Stomach (tissue), 19 donors: Measurements from ENCODE around the gene DNAAF8. TPM values are rescaled to one million over a fixed set of nuclear protein-coding genes. Genes with fewer than 3 reads are reported as not detected.
A peak's percentile ranks its signal among the peaks of the same experiment; 100 is the strongest.

ENCODE experiments used
- DNase-seq, 2 donors: peaks; one replicate each; pipeline versions ENCODE4 v3.0.0 to v3.0.0-alpha.2; 2013 to 2019
- H3K27ac ChIP-seq, 5 donors: fragments of 200-600 bp in 4 of 5; sonication (generic) in 4 of 5; one replicate each; pipeline ENCODE4 v1.5.1; 2013 to 2019; ENCODE audit warnings: mild to moderate bottlenecking in 1 of 5, moderate library complexity in 1 of 5
- H3K27me3 ChIP-seq, 3 donors: fragments of 200-600 bp; sonication (generic); one replicate each; pipeline ENCODE4 v1.5.1; 2017 to 2019; ENCODE audit warnings: mixed run types in 1 of 3
- H3K36me3 ChIP-seq, 4 donors: fragments of 200-600 bp; sonication (generic); 1 replicate in 3 of 4; 2 replicates in 1 of 4; pipeline ENCODE4 v1.5.1; 2016 to 2019
- H3K4me1 ChIP-seq, 4 donors: fragments of 200-600 bp; sonication (generic); one replicate each; pipeline ENCODE4 v1.5.1; 2016 to 2019
- H3K4me3 ChIP-seq, 4 donors: fragments of 200-600 bp; sonication (generic) in 3 of 4; one replicate each; pipeline ENCODE4 v1.5.1; 2016 to 2019; ENCODE audit warnings: mild to moderate bottlenecking in 1 of 4
- H3K9me3 ChIP-seq, 4 donors: fragments of 200-600 bp; sonication (generic); one replicate each; pipeline ENCODE4 v1.5.1; 2016 to 2019
- EP300 ChIP-seq: sonication (generic); formaldehyde crosslinking; IDR thresholded peaks from one replicate; pipeline ENCODE4 v1.6.1; 2017; ENCODE audit warnings: antibody characterized with exemption
- POLR2A ChIP-seq, 4 donors: fragments of 450-650 bp; IDR thresholded peaks; one replicate each; pipeline ENCODE4 v1.6.1; 2016; ENCODE audit warnings: antibody characterized with exemption in 4 of 4, control low read depth in 2 of 4, mild to moderate bottlenecking in 1 of 4, moderate library complexity in 1 of 4
- POLR2AphosphoS5 ChIP-seq, 3 donors: sonication (generic); formaldehyde crosslinking; IDR thresholded peaks; one replicate each; pipeline ENCODE4 v1.6.1; 2016; ENCODE audit warnings: antibody characterized with exemption in 3 of 3
- WGBS, 5 donors: extraction: QIAGEN DNeasy Blood & Tissue Kit in 3 of 5; methylation state at CpG; one replicate each; pipeline versions ENCODE4 v1.1.5 to v1.1.7; 2013 to 2018; 5-methylcytosine and 5-hydroxymethylcytosine counted together
- intact Hi-C: fragments of 100-400 bp; cut with DNase I; formaldehyde crosslinking; loops from one replicate; pipeline ENCODE4 v1.15.1; 2023; ENCODE audit warnings: low total_unique reads
- long read RNA-seq, 10 donors: transcript quantifications; one replicate each; lab custom pipeline, GENCODE V29; 2026
- polyA plus RNA-seq, 3 donors: library from polyadenylated mRNA; stranded (reverse); fragments of 200-250 nt; gene quantifications; one replicate each; pipeline ENCODE4 v1.2.3, GENCODE V29; 2013
- total RNA-seq, 5 donors: library from RNA; depleted of rRNA; stranded (reverse); fragments of >200 nt; gene quantifications; one replicate each; pipeline versions ENCODE4 v1.1.0 to v1.2.3, GENCODE V29; 2014 to 2016
- TF ChIP-seq, protein P1 (sequence below), 7 experiments: fragments of 450-650 bp in 4 of 7; fragments of 200-600 bp in 3 of 7; sonication (generic) in 3 of 7; IDR thresholded peaks; one replicate each; pipeline ENCODE4 v1.5.1; 2016 to 2019; ENCODE audit warnings: antibody characterized with exemption in 7 of 7, control low read depth in 2 of 7, mild to moderate bottlenecking in 1 of 7
- donor health status: healthy with polysubstance abuse.
- donor health status: Bipolar disorder and iron deficiency.
- donor health status: healthy.

DNAAF8 gene
- 1 to 10 TPM in 1 of 5 donors, not detected in 4; 1.8 TPM for total RNA-seq
- polyA plus RNA-seq, result 1 to 10 TPM in 1 of 3 donors, under 1 TPM in 1, not detected in 1; 0.68 to 1.2 TPM
- long read RNA-seq, donor 1, result 0 reads
- long read RNA-seq, donor 2, result 0 reads
- long read RNA-seq, donor 3, result 0 reads
- long read RNA-seq, donor 4, result 0 reads
- long read RNA-seq, donor 5, result 0 reads
- long read RNA-seq, donor 6, result 0 reads
- long read RNA-seq, donor 7, result 0 reads
- long read RNA-seq, donor 8, result 0 reads
- long read RNA-seq, donor 9, result 0 reads
- long read RNA-seq, donor 10, result 0 reads

DNA sequence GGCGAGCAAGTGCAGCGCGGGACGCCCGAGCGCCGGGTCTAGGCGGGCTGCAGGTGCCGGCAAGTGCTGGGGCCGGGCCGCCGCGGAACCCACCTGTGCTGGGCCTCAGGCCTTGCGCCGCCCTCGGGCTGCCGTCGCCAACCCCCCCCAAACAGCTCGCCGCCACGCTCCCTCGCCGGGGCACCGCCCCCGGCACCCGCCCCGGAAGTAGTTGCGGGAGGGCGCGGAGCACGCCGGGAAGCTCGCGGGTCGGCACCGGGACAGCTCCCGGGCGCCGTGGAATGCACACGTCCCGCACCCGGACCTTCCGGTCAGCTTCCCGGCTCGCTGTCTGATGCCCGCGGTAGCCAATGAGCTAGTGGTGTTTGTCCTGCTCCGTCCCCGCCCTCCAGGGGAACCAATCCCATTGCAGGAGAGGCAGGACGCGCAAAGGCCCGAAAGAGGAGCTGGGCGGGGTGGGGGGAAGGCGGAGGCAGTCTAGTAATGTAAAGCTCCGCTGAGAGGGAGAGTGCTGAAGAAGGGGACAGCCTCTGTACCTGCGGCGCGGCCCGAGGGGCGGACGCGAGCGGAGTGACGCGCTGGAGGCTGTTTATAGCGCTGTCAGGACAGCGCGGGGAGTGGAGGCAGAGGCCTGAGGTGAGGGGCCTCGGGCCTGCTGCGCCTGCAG is at the start of gene DNAAF8, which contains the start of gene ANKS3:
Gene DNAAF8 (plus strand): TSS at position 475 of the 667 bp plus-strand sequence. CDS start 1,978 bp downstream, outside the sequence.
Gene ANKS3 (minus strand): TSS at position 209 of the 667 bp plus-strand sequence. CDS start 4,122 bp downstream, outside the sequence.
- peak within 1 kb of the TSS; percentile 80 to 93 (median 88) for H3K27ac ChIP-seq
- TF ChIP-seq POLR2A (IDR thresholded peaks at IDR 0.05), result no peak
- TF ChIP-seq POLR2AphosphoS5 (IDR thresholded peaks at IDR 0.05), result peak; percentile 51 to 95 (median 77)
- H3K36me3 ChIP-seq, result peaks cover under 1 to 28% (median 19%) of the 10 kb centered on the region in 4 donors
- intact Hi-C loops, result no loop called here
- DNase-seq, result peak; percentile 97 to 98
- H3K4me3 ChIP-seq, result peak within 1 kb of the TSS; percentile 96 to 98 (median 97)
- no peaks in the 10 kb centered on the region for H3K27me3 ChIP-seq
- no peaks in the 10 kb centered on the region for H3K9me3 ChIP-seq
- peaks cover 6 to 23% (median 20%) of the 10 kb centered on the region in 4 donors for H3K4me1 ChIP-seq
- 0 to 1% (median 0%) methylated on average over 38 to 70 of the region's 70 CpGs for WGBS, 5 donors

DNA sequence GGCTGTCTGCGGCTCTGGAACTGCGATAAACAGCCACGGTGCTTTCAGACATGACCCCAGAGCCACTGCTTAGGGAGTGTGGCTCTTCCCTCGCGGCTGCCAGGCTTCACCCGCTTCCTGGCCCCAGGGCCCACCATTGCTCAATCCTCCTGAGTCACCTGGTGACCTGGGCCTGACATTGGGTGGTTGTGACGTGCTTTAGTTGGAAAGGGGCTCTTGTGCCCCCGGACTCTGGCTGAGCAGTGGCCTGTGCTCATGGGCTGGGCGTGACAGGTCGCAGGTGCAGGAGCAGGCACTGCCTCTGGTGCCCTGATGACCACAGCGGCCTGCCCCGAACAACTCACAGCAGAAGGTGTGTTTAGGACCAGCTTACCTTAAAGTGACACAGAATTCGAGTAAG is 49.6 kb upstream of the DNAAF8 start:
- no peak overlapping the region for H3K4me3 ChIP-seq
- no peak overlapping the region for H3K27ac ChIP-seq
- intact Hi-C loops, result no loop called here
- peaks cover 49 to 100% (median 96%) of the 10 kb centered on the region in 4 donors for H3K36me3 ChIP-seq
- no peak for TF ChIP-seq POLR2A (IDR thresholded peaks at IDR 0.05)
- TF ChIP-seq EP300, result no peak
- TF ChIP-seq, protein P1, sequence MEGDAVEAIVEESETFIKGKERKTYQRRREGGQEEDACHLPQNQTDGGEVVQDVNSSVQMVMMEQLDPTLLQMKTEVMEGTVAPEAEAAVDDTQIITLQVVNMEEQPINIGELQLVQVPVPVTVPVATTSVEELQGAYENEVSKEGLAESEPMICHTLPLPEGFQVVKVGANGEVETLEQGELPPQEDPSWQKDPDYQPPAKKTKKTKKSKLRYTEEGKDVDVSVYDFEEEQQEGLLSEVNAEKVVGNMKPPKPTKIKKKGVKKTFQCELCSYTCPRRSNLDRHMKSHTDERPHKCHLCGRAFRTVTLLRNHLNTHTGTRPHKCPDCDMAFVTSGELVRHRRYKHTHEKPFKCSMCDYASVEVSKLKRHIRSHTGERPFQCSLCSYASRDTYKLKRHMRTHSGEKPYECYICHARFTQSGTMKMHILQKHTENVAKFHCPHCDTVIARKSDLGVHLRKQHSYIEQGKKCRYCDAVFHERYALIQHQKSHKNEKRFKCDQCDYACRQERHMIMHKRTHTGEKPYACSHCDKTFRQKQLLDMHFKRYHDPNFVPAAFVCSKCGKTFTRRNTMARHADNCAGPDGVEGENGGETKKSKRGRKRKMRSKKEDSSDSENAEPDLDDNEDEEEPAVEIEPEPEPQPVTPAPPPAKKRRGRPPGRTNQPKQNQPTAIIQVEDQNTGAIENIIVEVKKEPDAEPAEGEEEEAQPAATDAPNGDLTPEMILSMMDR (IDR thresholded peaks at IDR 0.05), result no peak
- TF ChIP-seq POLR2AphosphoS5 (IDR thresholded peaks at IDR 0.05), result no peak
- H3K9me3 ChIP-seq, result no peaks in the 10 kb centered on the region
- 86 to 90% (median 89%) methylated on average over 7 to 13 of the region's 13 CpGs for WGBS, 5 donors
- peaks cover 20 to 35% (median 26%) of the 10 kb centered on the region in 4 donors for H3K4me1 ChIP-seq
- no peaks in the 10 kb centered on the region for H3K27me3 ChIP-seq
- no peak for DNase-seq

DNA sequence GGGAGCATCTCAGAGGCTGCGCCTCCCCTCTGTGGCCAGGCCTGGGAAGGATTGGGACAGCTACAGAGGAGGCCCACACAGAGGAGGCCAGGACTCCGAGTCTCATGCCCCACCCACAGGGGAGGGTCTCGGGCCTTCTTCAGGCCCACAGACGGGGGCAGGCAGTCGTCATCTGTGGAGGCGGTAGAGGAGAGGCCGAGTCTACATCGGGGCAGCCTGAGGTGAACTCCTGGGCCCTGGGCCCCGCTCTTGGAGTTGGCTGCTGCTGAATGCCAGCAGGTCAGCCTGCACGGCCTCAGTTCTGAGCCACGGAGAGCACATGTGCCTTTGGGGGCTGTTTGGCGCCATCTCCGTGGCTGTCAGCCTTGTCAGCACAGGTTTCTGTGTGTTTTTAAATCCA is 49.0 kb upstream of the DNAAF8 start:
- DNase-seq, result no peak
- Histone ChIP-seq H3K4me3 (no peak overlapping the region), H3K27me3 (no peaks in the 10 kb centered on the region), H3K27ac (no peak overlapping the region), H3K36me3 (peaks cover 49 to 100% (median 95%) of the 10 kb centered on the region in 4 donors), H3K9me3 (no peaks in the 10 kb centered on the region), H3K4me1 (peaks cover 19 to 36% (median 23%) of the 10 kb centered on the region in 4 donors)
- 71 to 92% (median 89%) methylated on average over 6 to 13 of the region's 13 CpGs for WGBS, 5 donors
- intact Hi-C loops, result no loop called here
- TF ChIP-seq, protein P1 (IDR thresholded peaks at IDR 0.05), result no peak
- TF ChIP-seq EP300 (no peak), POLR2A (IDR thresholded peaks at IDR 0.05) (no peak), POLR2AphosphoS5 (IDR thresholded peaks at IDR 0.05) (no peak)

DNA sequence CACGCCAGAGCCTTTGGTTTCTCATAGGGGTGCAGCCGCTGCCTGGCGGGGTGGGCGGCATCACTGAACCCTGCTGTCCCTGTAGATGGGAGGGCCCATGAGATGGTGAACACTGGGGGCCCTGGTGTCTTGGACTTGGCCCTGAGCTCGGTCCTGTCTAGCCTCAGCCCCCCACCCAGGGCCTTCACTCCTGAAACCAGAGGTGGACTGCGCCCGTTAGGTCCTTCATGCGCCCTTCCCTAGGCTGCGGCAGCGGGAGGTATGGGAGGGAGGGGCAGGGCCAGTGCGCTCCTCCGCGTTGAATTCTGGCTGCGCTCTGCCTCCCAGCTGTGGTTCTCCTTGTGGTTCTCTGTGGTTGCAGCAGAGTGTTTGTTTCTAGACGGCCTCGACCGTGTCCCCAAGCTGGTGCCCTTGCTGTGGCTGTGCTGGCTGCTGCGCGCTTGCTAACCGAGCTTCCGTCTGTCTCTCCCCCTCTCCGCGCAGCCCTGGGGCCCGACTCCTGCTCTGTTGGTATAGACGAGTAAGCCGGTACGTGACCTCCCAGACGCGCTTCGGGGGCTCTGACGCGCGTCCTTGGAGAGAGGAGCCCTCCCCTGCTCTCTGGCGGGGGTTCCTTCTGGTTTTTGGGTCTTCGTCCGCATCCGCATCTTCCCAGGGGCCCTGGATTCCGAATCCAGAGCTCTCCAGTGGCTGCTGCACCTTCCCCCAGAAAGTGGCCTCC is 48.4 kb upstream of the DNAAF8 start:
- Histone ChIP-seq H3K36me3 (peaks cover 49 to 100% (median 96%) of the 10 kb centered on the region in 4 donors), H3K27ac (no peak overlapping the region), H3K4me3 (no peak overlapping the region), H3K4me1 (peaks cover 12 to 34% (median 17%) of the 10 kb centered on the region in 4 donors), H3K9me3 (no peaks in the 10 kb centered on the region), H3K27me3 (no peaks in the 10 kb centered on the region)
- WGBS, 5 donors, result 86 to 97% (median 95%) methylated on average over 24 to 38 of the region's 38 CpGs
- DNase-seq, result no peak
- TF ChIP-seq POLR2AphosphoS5 (IDR thresholded peaks at IDR 0.05) (no peak), POLR2A (IDR thresholded peaks at IDR 0.05) (no peak), EP300 (no peak)
- TF ChIP-seq, protein P1 (IDR thresholded peaks at IDR 0.05), result no peak
- intact Hi-C loops, result no loop called here
